Rectal smooth muscle tissue (tissue), 1 donor: ENCODE data around the gene WWOX.
"Not testable (repeated sequence)": the region's sequence is repeated elsewhere in the genome, so short reads cannot be mapped to it uniquely, and the experiment has no call there.

Source experiments
- H3K27ac ChIP-seq: one replicate; pipeline ENCODE4 v1.7.0; 2013; ENCODE audit warnings: low read depth, low read length, inconsistent platforms
- H3K27me3 ChIP-seq: one replicate; pipeline ENCODE4 v1.7.0; 2013; ENCODE audit warnings: low read length; ENCODE audit not compliant: control insufficient read depth, insufficient read depth
- H3K36me3 ChIP-seq: one replicate; pipeline ENCODE4 v1.7.0; 2013; ENCODE audit warnings: low read length; ENCODE audit not compliant: control insufficient read depth, insufficient read depth
- H3K4me1 ChIP-seq: one replicate; pipeline ENCODE4 v1.7.0; 2013; ENCODE audit warnings: low read length; ENCODE audit not compliant: control insufficient read depth, insufficient read depth
- H3K4me3 ChIP-seq: one replicate; pipeline ENCODE4 v1.7.0; 2013; ENCODE audit warnings: low read length
- H3K9ac ChIP-seq: one replicate; pipeline ENCODE4 v1.7.0; 2013; ENCODE audit warnings: low read length

Gene WWOX

DNA sequence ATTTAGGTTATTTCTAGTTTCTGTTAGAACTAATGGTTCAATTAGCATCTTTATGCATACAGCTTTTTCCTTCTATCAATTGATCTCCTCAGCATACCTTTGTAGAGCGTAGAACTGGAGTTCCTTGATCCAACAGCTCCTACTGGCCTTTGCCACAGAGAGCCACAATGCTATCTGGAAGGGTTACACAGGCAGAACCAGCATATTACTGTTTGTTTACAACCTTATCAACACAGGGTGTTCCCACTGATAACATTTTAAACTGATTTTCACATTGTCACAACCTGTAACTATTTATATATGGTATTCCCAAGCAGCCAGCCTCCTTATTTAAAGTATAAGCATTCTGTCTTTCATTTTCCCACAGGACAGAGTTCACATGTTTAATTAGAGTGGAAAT lies 1118.9 kb downstream of the WWOX start:
- no peaks in the 10 kb centered on the region for H3K27me3 ChIP-seq
- H3K36me3 ChIP-seq = no peaks in the 10 kb centered on the region
- H3K4me3 ChIP-seq = no peak overlapping the region
- H3K4me1 ChIP-seq = no peaks in the 10 kb centered on the region
- H3K27ac ChIP-seq = no peak overlapping the region
- no peak overlapping the region for H3K9ac ChIP-seq

DNA sequence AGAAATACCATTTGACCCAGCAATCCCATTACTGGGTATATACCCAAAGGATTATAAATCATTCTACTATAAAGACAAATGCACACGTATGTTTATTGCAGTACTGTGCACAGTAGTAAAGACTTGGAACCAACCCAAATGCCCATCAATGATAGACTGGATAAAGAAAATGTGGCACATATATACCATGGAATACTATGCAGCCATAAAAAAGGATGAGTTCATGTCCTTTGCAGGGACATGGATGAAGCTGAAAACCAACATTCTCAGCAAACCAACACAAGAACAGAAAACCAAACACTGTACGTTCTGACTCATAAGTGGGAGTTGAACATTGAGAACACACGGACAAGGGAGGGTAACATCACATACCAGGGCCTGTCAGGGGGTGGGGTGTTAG lies 1126.5 kb downstream of the WWOX start:
- H3K27me3 ChIP-seq, H3K4me1 ChIP-seq, H3K27ac ChIP-seq, H3K9ac ChIP-seq, H3K36me3 ChIP-seq, H3K4me3 ChIP-seq: not testable (repeated sequence)

DNA sequence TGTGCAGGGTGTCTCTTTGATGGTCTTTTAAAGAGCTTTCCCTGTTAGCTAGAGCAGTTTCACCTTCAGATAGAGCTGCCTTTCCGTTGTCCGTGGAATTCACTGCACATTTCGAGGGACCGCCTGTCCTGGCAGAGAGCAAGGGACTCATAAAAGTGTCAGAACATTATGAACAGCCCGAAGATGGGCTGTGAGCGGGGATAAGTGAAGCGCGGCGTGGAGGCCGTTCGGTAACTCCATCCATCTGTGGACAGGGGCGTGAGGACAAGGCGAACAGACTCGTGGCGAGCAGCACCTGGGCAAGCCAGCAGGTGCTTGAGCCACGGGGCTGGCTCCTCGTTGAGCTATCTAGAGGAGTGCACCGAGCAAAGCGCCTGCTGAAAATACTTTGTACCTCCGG lies 1129.9 kb downstream of the WWOX start:
- no peak overlapping the region for H3K9ac ChIP-seq
- no peaks in the 10 kb centered on the region for H3K27me3 ChIP-seq
- no peak overlapping the region for H3K27ac ChIP-seq
- peak overlapping the region; percentile 16 for H3K4me3 ChIP-seq
- no peaks in the 10 kb centered on the region for H3K4me1 ChIP-seq
- no peaks in the 10 kb centered on the region for H3K36me3 ChIP-seq

DNA sequence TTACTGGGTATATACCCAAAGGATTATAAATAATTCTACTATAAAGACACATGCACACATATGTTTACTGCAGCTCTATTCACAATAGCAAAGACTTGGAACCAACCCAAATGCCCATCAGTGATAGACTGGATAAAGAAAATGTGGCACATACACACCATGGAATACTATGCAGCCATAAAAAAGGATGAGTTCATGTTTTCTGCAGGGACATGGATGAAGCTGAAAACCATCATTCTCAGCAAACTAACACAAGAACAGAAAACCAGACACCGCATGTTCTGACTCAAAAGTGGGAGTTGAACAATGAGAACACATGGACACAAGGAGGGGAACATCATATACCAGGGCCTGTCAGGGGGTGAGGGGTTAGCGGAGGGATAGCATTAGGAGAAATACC lies 1146.2 kb downstream of the WWOX start:
- not testable (repeated sequence) for H3K27ac ChIP-seq, H3K36me3 ChIP-seq, H3K27me3 ChIP-seq, H3K4me1 ChIP-seq, H3K9ac ChIP-seq, H3K4me3 ChIP-seq

DNA sequence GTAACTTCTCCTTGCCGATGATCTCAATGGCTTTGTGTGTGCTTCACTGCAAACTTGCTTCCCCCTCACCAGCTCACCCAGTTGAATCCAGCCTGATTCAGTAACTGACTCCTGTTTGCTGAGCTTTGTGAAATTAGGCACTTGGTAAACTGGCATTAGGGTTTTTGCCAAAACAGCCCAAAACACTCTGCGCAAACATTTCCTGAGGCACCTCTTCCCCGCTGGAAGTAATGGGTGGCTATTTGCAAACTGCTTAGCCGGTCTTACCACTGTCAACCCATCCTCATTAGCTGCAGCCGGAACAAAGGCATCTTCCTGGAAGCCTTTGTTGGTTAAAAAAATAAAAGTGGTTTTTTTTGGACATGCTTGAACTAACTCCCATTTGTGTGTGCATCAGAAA lies 1147.9 kb downstream of the WWOX start:
- H3K9ac ChIP-seq = no peak overlapping the region
- no peaks in the 10 kb centered on the region for H3K36me3 ChIP-seq
- no peak overlapping the region for H3K4me3 ChIP-seq
- no peaks in the 10 kb centered on the region for H3K4me1 ChIP-seq
- no peak overlapping the region for H3K27ac ChIP-seq
- no peaks in the 10 kb centered on the region for H3K27me3 ChIP-seq

DNA sequence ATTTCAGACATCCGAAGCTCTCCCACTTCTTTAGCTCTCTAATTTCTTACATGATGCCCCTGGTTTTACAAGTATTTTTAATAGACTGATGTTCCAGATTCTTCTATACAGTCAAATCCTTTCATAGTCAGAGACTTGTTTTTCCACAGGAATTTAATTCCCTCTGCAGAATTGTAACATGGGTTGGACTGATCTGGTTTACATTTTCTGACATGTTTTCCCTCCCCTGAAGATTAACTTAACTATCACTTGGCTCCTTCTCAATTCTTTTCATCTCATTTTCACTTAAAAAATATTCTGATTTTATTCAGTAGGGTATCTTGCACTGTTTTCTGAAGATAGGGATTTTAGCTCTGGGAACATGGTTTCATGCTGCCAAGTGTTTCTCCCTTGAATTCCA lies 1148.9 kb downstream of the WWOX start:
- H3K27ac ChIP-seq = no peak overlapping the region
- no peaks in the 10 kb centered on the region for H3K27me3 ChIP-seq
- no peak overlapping the region for H3K4me3 ChIP-seq
- no peaks in the 10 kb centered on the region for H3K4me1 ChIP-seq
- no peaks in the 10 kb centered on the region for H3K36me3 ChIP-seq
- H3K9ac ChIP-seq = no peak overlapping the region

DNA sequence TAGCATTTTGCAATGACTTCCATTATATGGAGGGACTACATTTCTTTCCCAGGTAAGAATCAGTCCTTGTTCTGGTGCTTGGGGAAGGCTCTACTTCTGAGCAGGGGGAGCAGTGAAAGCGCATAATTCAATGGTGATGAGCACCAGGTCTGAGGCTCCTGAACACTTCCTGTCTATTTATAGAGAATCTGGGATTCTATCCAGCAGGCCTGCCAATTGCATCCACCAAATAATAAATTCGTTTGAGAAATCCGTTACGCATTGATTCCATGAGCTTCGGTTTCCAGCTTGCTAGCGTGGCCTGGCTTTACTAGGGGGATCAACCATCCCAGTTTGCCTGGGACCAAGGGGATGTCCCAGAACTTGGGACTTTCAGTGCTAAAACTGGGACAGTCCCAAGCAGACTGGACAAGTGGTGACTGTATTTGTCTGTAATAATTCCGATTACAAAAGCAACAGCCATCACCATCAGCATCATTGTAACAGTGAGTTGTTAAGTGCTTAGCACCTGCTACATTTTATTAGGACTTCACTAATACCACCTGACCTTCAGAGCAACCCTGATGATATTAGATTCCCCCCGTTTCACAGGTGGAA lies 1151.1 kb downstream of the WWOX start:
- no peak overlapping the region for H3K4me3 ChIP-seq
- no peak overlapping the region for H3K27ac ChIP-seq
- no peak overlapping the region for H3K9ac ChIP-seq
- H3K27me3 ChIP-seq = no peaks in the 10 kb centered on the region
- H3K4me1 ChIP-seq = no peaks in the 10 kb centered on the region
- no peaks in the 10 kb centered on the region for H3K36me3 ChIP-seq

DNA sequence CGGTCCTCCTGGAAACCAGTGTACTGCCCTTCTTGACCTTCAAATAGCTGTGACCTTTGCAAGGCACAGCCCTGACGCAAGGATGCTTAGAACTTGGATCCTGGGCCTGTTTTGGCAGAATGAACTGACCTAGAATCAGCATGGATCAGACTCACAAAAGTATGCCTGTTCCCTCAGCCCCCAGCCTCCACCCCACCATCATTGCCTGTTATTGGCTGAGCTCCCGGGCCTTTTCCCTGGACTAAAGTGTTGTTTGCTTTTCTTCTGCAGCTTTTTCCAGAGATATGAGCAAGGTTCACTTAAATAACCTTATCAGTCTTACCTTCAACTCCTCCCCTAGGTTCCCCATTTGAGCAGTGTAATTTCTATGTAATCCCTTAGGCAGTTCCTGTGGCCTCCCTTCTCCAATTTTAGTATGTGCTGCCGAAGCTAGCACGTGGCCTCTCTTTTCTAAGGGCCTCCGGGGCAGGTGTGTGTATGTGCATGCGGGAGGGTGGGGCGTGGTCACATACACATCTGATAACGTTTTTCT lies 1153.7 kb downstream of the WWOX start:
- H3K4me1 ChIP-seq = no peaks in the 10 kb centered on the region
- H3K4me3 ChIP-seq = no peak overlapping the region
- H3K27ac ChIP-seq = no peak overlapping the region
- H3K36me3 ChIP-seq = no peaks in the 10 kb centered on the region
- H3K9ac ChIP-seq = no peak overlapping the region
- H3K27me3 ChIP-seq = no peaks in the 10 kb centered on the region

DNA sequence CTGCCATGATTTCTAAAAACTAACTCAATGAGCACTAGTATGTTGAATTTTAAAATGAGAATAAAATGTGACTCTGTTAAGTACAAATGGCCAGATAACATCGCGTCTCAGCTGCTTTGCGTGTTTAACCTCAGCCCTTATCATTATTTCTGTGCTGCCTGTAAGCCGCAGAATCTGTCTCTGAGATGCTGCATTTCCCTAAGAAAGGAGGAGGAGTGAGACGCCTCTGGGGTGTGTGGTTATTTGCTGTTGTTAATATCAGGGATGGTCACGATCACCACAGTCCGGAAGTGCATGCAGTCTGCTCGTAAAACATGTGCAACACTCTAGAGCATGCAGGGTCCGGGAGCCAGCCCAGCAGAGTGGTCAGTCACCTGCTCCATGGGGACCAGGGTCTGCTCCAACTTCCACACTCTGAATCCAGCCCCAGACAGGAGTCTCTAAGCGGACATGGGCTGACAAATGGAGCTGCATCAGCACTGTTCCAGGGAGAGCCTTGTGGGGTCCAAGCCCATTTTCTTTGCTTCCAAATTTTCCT lies 1158.6 kb downstream of the WWOX start:
- Histone ChIP-seq H3K4me1 (no peaks in the 10 kb centered on the region), H3K27ac (no peak overlapping the region)

DNA sequence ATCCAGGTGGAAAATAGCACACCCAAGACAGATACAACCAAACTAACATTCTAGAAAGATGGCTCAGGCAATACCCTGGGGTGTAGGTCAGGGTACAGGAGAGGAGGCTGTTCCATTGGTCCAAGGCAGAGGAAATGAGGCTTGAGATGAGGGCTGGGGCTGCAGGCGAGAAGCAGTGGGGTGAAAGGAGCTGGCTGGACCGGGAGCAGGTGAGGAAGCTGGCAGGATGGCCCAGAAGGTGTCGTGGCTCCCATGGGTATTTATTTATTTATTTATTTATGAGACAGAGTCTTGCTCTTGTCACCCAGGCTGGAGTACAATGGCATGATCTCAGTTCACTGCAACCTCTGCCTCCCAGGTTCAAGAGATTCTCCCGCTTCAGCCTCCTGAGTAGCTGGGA lies 1161.4 kb downstream of the WWOX start:
- H3K4me1 ChIP-seq, H3K9ac ChIP-seq, H3K27me3 ChIP-seq, H3K4me3 ChIP-seq, H3K36me3 ChIP-seq, H3K27ac ChIP-seq: not testable (repeated sequence)

More for the DNA sequence above, 1158.6 kb downstream of the WWOX start:
- H3K27me3 ChIP-seq = no peaks in the 10 kb centered on the region
- H3K4me3 ChIP-seq = no peak overlapping the region
- no peak overlapping the region for H3K9ac ChIP-seq
- no peaks in the 10 kb centered on the region for H3K36me3 ChIP-seq

DNA sequence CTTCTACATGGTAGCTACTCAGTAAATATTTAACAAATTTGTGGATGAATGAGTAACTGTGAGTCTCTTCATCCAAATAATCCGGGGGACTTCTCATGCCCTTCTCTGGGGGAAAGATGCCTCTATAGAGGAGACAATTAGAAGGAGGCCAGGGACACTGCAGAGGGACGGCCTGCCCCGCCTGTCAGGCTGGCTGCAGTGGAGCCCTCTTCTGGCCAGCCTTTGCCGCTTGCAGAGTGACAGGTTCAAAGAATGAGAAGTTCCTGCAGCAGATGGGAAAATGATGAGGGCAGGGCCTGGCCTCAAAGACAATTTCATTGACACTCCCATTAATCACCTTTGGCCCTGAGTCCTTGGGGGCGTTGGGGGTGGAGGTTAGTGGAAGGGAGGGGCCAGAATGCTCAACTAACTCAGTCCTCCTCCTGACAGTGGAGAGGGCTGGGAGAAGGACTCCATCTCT lies 1162.1 kb downstream of the WWOX start:
- Histone ChIP-seq H3K9ac (no peak overlapping the region), H3K27me3 (no peaks in the 10 kb centered on the region), H3K4me3 (no peak overlapping the region), H3K36me3 (no peaks in the 10 kb centered on the region), H3K4me1 (no peaks in the 10 kb centered on the region), H3K27ac (no peak overlapping the region)

DNA sequence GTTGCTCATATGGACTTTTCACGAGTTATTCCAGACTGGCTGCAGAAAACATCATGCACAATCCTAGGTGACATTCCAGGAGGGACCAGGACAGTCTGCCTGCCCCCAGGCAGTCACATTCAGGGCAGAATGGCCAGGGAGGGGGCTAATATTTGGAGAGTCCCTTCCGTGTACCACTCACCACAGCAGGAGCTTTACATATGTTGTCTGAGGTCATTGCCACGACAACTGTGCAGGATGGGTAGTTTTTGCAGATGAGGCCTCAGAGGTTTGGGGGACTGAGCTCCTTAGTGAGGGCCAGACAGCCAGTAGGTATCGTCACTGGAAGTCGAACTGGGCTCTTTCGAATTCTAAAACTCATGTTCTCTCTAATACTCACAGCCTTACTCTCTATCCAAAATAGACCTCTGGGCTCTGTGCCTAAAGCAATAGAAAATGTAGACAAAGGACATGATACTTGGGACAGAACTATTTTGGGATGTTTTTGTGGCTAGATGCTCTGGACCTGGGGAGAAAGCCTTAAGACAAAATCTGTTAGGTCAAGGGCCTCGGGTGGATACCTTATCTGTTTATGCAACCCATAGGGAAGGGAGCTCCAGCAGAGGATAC lies 1162.6 kb downstream of the WWOX start:
- no peaks in the 10 kb centered on the region for H3K4me1 ChIP-seq
- H3K27me3 ChIP-seq = no peaks in the 10 kb centered on the region
- no peak overlapping the region for H3K9ac ChIP-seq
- H3K27ac ChIP-seq = no peak overlapping the region
- no peaks in the 10 kb centered on the region for H3K36me3 ChIP-seq
- no peak overlapping the region for H3K4me3 ChIP-seq
